ENCODE results near the gene ELF1.

ELF1 gene

GRCh38 chr13:40931719-40932118, 87.4 kb downstream of the ELF1 start:
- no peak for TF ChIP-seq GATA2 (IDR thresholded peaks at IDR 0.05; ENCODE audit: low read depth, low read length)

GRCh38 chr13:40928980-40929379, 90.1 kb downstream of the ELF1 start:
- no peak for TF ChIP-seq GATA2 (IDR thresholded peaks at IDR 0.05; ENCODE audit: low read depth, low read length)
- no peak for TF ChIP-seq GATA3 (IDR thresholded peaks at IDR 0.05; ENCODE audit: low read depth, low read length)

GRCh38 chr13:40927929-40928328, 91.2 kb downstream of the ELF1 start:
- TF ChIP-seq GATA2 (IDR thresholded peaks at IDR 0.05; ENCODE audit: low read depth, low read length) (no peak), GATA3 (IDR thresholded peaks at IDR 0.05; ENCODE audit: low read depth, low read length) (no peak)

GRCh38 chr13:40923867-40924266, 95.2 kb downstream of the ELF1 start:
- TF ChIP-seq GATA2 (IDR thresholded peaks at IDR 0.05; ENCODE audit: low read depth, low read length) = no peak
- TF ChIP-seq GATA3 (IDR thresholded peaks at IDR 0.05; ENCODE audit: low read depth, low read length) = no peak

- no peak for TF ChIP-seq GATA2 (IDR thresholded peaks at IDR 0.05; ENCODE audit: low read depth, low read length)
- TF ChIP-seq GATA3 (IDR thresholded peaks at IDR 0.05; ENCODE audit: low read depth, low read length) = no peak
Observed at GRCh38 chr13:40922437-40923040, 96.6 kb downstream of the ELF1 start.

- TF ChIP-seq GATA3 (IDR thresholded peaks at IDR 0.05; ENCODE audit: low read depth, low read length) (no peak), GATA2 (IDR thresholded peaks at IDR 0.05; ENCODE audit: low read depth, low read length) (no peak)
Observed at GRCh38 chr13:40920826-40921225, 98.3 kb downstream of the ELF1 start.

- TF ChIP-seq GATA2 (IDR thresholded peaks at IDR 0.05; ENCODE audit: low read depth, low read length) (peak; percentile 89), GATA3 (IDR thresholded peaks at IDR 0.05; ENCODE audit: low read depth, low read length) (peak; percentile 93)
Observed at GRCh38 chr13:40916207-40916998, 102.7 kb downstream of the ELF1 start.

GRCh38 chr13:40911341-40911740, 107.8 kb downstream of the ELF1 start:
- TF ChIP-seq GATA3 (IDR thresholded peaks at IDR 0.05; ENCODE audit: low read depth, low read length) (peak; percentile 87), GATA2 (IDR thresholded peaks at IDR 0.05; ENCODE audit: low read depth, low read length) (peak; percentile 53)

GRCh38 chr13:40910324-40911050, 108.6 kb downstream of the ELF1 start:
- no peak for TF ChIP-seq GATA3 (IDR thresholded peaks at IDR 0.05; ENCODE audit: low read depth, low read length)

- TF ChIP-seq GATA3 (IDR thresholded peaks at IDR 0.05; ENCODE audit: low read depth, low read length) = no peak
- no peak for TF ChIP-seq GATA2 (IDR thresholded peaks at IDR 0.05; ENCODE audit: low read depth, low read length)
Observed at GRCh38 chr13:40908546-40908945, 110.6 kb downstream of the ELF1 start.

GRCh38 chr13:40897053-40897452, 122.1 kb downstream of the ELF1 start:
- TF ChIP-seq GATA2 (IDR thresholded peaks at IDR 0.05; ENCODE audit: low read depth, low read length) (no peak), GATA3 (IDR thresholded peaks at IDR 0.05; ENCODE audit: low read depth, low read length) (no peak)

- TF ChIP-seq GATA3 (IDR thresholded peaks at IDR 0.05; ENCODE audit: low read depth, low read length) = no peak
Observed at GRCh38 chr13:40895227-40896184, 123.6 kb downstream of the ELF1 start.

- no peak for TF ChIP-seq GATA3 (IDR thresholded peaks at IDR 0.05; ENCODE audit: low read depth, low read length)
- no peak; the same call in 1 of the 2 replicates for TF ChIP-seq GATA2 (IDR thresholded peaks at IDR 0.05; ENCODE audit: low read depth, low read length)
Observed at GRCh38 chr13:40886017-40886416, 133.1 kb downstream of the ELF1 start.

Data from SH-SY5Y (cell line).